Measurements from ENCODE around the gene ZEB1.

ZEB1 gene

DNA sequence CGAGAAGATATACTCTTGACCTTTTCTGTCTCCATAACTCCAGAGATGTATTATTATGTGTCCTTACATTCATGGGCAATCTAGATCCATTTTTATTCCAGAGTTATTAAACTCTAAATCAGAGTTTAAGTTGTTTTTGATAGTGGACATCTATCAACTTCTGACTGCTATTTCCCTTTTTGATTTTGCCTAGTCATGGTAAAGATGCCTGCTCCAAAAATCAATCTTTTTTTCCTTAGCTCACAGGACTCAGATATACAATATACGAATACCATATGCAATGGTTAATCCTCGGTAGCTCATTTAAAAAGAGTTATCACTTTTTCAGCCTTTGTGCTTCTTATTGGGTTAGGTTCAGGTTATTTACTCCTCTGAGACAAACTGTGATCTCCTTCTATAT is 15.8 kb upstream of the ZEB1 start:
- TF ChIP-seq, protein P1, sequence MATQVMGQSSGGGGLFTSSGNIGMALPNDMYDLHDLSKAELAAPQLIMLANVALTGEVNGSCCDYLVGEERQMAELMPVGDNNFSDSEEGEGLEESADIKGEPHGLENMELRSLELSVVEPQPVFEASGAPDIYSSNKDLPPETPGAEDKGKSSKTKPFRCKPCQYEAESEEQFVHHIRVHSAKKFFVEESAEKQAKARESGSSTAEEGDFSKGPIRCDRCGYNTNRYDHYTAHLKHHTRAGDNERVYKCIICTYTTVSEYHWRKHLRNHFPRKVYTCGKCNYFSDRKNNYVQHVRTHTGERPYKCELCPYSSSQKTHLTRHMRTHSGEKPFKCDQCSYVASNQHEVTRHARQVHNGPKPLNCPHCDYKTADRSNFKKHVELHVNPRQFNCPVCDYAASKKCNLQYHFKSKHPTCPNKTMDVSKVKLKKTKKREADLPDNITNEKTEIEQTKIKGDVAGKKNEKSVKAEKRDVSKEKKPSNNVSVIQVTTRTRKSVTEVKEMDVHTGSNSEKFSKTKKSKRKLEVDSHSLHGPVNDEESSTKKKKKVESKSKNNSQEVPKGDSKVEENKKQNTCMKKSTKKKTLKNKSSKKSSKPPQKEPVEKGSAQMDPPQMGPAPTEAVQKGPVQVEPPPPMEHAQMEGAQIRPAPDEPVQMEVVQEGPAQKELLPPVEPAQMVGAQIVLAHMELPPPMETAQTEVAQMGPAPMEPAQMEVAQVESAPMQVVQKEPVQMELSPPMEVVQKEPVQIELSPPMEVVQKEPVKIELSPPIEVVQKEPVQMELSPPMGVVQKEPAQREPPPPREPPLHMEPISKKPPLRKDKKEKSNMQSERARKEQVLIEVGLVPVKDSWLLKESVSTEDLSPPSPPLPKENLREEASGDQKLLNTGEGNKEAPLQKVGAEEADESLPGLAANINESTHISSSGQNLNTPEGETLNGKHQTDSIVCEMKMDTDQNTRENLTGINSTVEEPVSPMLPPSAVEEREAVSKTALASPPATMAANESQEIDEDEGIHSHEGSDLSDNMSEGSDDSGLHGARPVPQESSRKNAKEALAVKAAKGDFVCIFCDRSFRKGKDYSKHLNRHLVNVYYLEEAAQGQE (IDR thresholded peaks at IDR 0.05; ENCODE audit: low read depth): no peak
- no peak for TF ChIP-seq RAD21 (IDR thresholded peaks at IDR 0.05; ENCODE audit: low read depth)

DNA sequence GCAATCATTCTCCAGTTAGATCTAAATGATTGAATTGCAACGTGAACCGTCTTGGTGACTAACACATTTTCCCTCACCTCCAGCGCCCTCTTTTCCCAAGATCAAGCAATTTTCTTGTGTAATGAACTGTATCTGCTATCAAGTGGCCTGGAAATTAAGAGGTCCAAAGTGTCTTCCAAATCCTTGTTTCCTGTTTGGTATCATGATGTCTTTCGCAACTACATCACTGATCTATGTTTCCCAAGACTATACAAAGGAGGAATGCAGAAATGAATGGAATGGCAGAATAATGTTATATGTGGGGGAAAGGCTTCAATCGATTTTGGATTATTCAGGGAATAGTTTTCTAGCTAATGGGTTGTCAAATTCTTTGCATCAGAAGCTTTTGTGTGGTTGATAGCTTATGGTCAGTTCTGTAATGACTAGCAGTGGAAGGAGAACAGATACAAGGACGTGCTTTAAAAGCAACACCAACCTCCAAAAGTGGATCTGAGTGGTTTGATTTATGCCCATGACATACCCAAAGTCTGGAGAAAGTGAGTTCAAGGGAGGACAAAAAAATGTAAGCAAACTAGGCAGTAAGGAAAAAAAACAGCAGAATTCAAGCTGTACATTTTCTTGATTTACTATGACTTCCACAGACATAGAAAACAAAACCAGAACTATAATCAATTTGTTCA is 14.6 kb upstream of the ZEB1 start:
- TF ChIP-seq, protein P1 (IDR thresholded peaks at IDR 0.05; ENCODE audit: low read depth): no peak
- TF ChIP-seq TCF12 (IDR thresholded peaks at IDR 0.05; ENCODE audit: low read depth) (no peak), TEAD4 (IDR thresholded peaks at IDR 0.05) (no peak), RAD21 (IDR thresholded peaks at IDR 0.05; ENCODE audit: low read depth) (no peak; the same call in 1 of the 2 replicates), CEBPB (IDR thresholded peaks at IDR 0.05) (no peak), NFIC (IDR thresholded peaks at IDR 0.05) (no peak), EGR1 (IDR thresholded peaks at IDR 0.05) (no peak), FOXM1 (IDR thresholded peaks at IDR 0.05; ENCODE audit: borderline replicate concordance, low read depth) (no peak), TAF1 (IDR thresholded peaks at IDR 0.05; ENCODE audit: low read depth) (no peak), ZBTB7A (IDR thresholded peaks at IDR 0.05; ENCODE audit: low read depth) (no peak), YY1 (IDR thresholded peaks at IDR 0.05; ENCODE audit: low read depth) (no peak)
- TF ChIP-seq, protein P2, sequence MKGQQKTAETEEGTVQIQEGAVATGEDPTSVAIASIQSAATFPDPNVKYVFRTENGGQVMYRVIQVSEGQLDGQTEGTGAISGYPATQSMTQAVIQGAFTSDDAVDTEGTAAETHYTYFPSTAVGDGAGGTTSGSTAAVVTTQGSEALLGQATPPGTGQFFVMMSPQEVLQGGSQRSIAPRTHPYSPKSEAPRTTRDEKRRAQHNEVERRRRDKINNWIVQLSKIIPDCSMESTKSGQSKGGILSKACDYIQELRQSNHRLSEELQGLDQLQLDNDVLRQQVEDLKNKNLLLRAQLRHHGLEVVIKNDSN (IDR thresholded peaks at IDR 0.05): no peak
- TF ChIP-seq, protein P3, sequence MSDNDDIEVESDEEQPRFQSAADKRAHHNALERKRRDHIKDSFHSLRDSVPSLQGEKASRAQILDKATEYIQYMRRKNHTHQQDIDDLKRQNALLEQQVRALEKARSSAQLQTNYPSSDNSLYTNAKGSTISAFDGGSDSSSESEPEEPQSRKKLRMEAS (IDR thresholded peaks at IDR 0.05): no peak

DNA sequence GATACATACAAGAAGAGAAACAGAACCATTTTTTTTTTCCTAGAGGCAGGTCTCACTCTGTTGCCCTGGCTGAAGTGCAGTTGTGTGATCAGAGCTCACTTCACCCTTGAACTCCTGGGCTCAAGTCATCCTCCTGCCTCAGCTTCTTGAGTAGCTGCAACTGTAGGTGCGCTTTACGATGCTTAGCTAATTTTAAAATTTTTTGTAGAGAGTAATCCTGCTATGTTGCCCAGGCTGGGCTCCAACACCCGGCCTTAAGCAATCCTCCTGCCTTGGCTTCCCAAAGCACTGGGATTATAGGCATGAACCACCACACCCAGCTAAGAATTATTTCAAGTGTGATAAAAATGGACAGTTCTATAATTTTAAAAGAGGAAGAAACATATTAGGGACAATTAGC is 5.6 kb upstream of the ZEB1 start:
- TF ChIP-seq FOXM1 (IDR thresholded peaks at IDR 0.05; ENCODE audit: borderline replicate concordance, low read depth) (no peak), EP300 (IDR thresholded peaks at IDR 0.05; ENCODE audit: borderline replicate concordance) (no peak), CEBPB (IDR thresholded peaks at IDR 0.05) (no peak), EGR1 (IDR thresholded peaks at IDR 0.05) (no peak), RAD21 (IDR thresholded peaks at IDR 0.05; ENCODE audit: low read depth) (no peak), CREB1 (IDR thresholded peaks at IDR 0.05; ENCODE audit: low read depth) (no peak), YY1 (IDR thresholded peaks at IDR 0.05; ENCODE audit: low read depth) (no peak), TAF1 (IDR thresholded peaks at IDR 0.05; ENCODE audit: low read depth) (no peak), TCF12 (IDR thresholded peaks at IDR 0.05; ENCODE audit: low read depth) (no peak)
- TF ChIP-seq, protein P1 (IDR thresholded peaks at IDR 0.05; ENCODE audit: low read depth): no peak
- TF ChIP-seq, protein P3 (IDR thresholded peaks at IDR 0.05): no peak
- TF ChIP-seq, protein P2 (IDR thresholded peaks at IDR 0.05): no peak

DNA sequence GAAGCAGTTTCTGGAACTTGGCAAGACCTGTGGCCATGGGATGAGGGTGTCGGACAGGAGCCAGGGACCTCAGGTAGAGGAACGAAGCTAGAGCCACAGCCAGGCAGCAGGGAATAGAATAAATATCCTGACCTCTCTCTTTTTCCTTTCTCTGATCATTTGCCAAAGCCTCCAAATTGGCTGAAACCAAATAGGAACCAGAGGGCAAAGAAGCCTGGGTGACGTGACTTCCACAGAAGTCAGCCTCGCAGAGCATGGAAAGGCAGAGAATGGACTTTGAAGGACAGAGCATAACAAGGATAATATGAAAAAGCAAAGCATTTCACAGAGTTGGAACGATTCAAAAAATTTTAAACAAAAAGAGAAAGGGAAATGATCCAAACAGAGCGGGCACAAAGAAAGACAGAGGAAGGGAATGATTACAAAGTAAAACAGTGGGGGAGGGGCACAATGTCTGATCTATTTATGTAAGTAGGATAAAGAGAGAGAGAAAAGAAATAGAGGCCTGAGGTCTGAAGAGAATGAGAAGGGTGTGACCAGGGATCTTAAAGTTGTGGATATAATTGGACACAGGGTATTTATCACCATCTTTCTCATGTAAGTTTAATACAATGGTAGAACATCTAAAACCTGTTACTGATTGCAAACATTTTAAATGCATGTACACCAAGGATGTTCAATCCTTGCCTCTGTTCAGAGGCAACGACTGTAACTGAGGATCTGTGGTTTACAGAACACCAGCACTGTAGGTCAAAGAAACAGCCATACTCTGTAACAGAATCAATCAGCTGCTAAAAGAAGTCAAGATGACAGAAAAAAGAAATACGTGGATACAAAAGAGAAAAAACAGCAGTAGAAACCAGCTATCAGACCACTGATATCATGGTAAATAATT is 4.5 kb upstream of the ZEB1 start:
- no peak for TF ChIP-seq TCF12 (IDR thresholded peaks at IDR 0.05; ENCODE audit: low read depth)
- TF ChIP-seq EGR1 (IDR thresholded peaks at IDR 0.05): no peak
- no peak for TF ChIP-seq YY1 (IDR thresholded peaks at IDR 0.05; ENCODE audit: low read depth)
- TF ChIP-seq CREB1 (IDR thresholded peaks at IDR 0.05; ENCODE audit: low read depth): no peak
- no peak for TF ChIP-seq EP300 (IDR thresholded peaks at IDR 0.05; ENCODE audit: borderline replicate concordance)
- TF ChIP-seq, protein P3 (IDR thresholded peaks at IDR 0.05): no peak
- no peak for TF ChIP-seq FOXM1 (IDR thresholded peaks at IDR 0.05; ENCODE audit: borderline replicate concordance, low read depth)
- TF ChIP-seq, protein P1 (IDR thresholded peaks at IDR 0.05; ENCODE audit: low read depth): no peak
- TF ChIP-seq TEAD4 (IDR thresholded peaks at IDR 0.05): no peak
- no peak for TF ChIP-seq ZBTB7A (IDR thresholded peaks at IDR 0.05; ENCODE audit: low read depth)
- no peak for TF ChIP-seq RAD21 (IDR thresholded peaks at IDR 0.05; ENCODE audit: low read depth)
- TF ChIP-seq, protein P2 (IDR thresholded peaks at IDR 0.05): no peak
- no peak for TF ChIP-seq TAF1 (IDR thresholded peaks at IDR 0.05; ENCODE audit: low read depth)
- TF ChIP-seq CEBPB (IDR thresholded peaks at IDR 0.05): no peak
- no peak for TF ChIP-seq NFIC (IDR thresholded peaks at IDR 0.05)
